ENCODE measurements around the gene FBLN2.

The FBLN2 gene

GRCh38 chr3:13653631-13654279 lies 104.8 kb downstream of the FBLN2 start:
- no peak for DNase-seq

GRCh38 chr3:13654330-13655060 lies 105.6 kb downstream of the FBLN2 start:
- peak; percentile 45 for DNase-seq

GRCh38 chr3:13655061-13655913 lies 106.4 kb downstream of the FBLN2 start:
- DNase-seq = peak; percentile 53

GRCh38 chr3:13656584-13657301 lies 107.8 kb downstream of the FBLN2 start:
- no peak for DNase-seq

- DNase-seq = peak; percentile 76
These were observed 108.9 kb downstream of the FBLN2 start for GRCh38 chr3:13657660-13658435.

- DNase-seq = no peak
These were observed 109.8 kb downstream of the FBLN2 start for GRCh38 chr3:13658681-13659080.

GRCh38 chr3:13659221-13659969 lies 110.5 kb downstream of the FBLN2 start:
- no peak for DNase-seq

GRCh38 chr3:13660042-13660874 lies 111.3 kb downstream of the FBLN2 start:
- DNase-seq = no peak

- DNase-seq = no peak
These were observed 112.2 kb downstream of the FBLN2 start for GRCh38 chr3:13661121-13661520.

- no peak for DNase-seq
These were observed 113.4 kb downstream of the FBLN2 start for GRCh38 chr3:13662238-13662847.

GRCh38 chr3:13663781-13664535 lies 115.0 kb downstream of the FBLN2 start:
- DNase-seq = no peak

- no peak for DNase-seq
These were observed 116.8 kb downstream of the FBLN2 start for GRCh38 chr3:13665582-13666226.

- DNase-seq = no peak
These were observed 117.3 kb downstream of the FBLN2 start for GRCh38 chr3:13666227-13666619.

- no peak for DNase-seq
These were observed 118.1 kb downstream of the FBLN2 start for GRCh38 chr3:13666781-13667709.

- no peak for DNase-seq
These were observed 119.2 kb downstream of the FBLN2 start for GRCh38 chr3:13668136-13668535.

GRCh38 chr3:13669457-13669856 lies 120.5 kb downstream of the FBLN2 start:
- no peak for DNase-seq

- DNase-seq = no peak
These were observed 121.4 kb downstream of the FBLN2 start for GRCh38 chr3:13670292-13670691.
